HS-5 (cell line): ENCODE results near the gene UNC5A.

Experiments used
- DNase-seq: peaks from one replicate; pipeline ENCODE4 v3.0.0-alpha.2; 2012; ENCODE audit warnings: low read depth

The UNC5A gene

GRCh38 chr5:176810081-176810597 lies at the start of gene UNC5A:
Gene UNC5A, plus strand, starts transcription at chr5:176810559. Its CDS starts 192 bp downstream, at chr5:176810751.
- DNase-seq = no peak

- no peak for DNase-seq
These were observed 48.6 kb upstream of the UNC5A start for GRCh38 chr5:176761755-176762154.

GRCh38 chr5:176762489-176762888 lies 47.9 kb upstream of the UNC5A start:
- no peak for DNase-seq

- no peak for DNase-seq
These were observed 44.7 kb upstream of the UNC5A start for GRCh38 chr5:176765687-176766086.

DNA sequence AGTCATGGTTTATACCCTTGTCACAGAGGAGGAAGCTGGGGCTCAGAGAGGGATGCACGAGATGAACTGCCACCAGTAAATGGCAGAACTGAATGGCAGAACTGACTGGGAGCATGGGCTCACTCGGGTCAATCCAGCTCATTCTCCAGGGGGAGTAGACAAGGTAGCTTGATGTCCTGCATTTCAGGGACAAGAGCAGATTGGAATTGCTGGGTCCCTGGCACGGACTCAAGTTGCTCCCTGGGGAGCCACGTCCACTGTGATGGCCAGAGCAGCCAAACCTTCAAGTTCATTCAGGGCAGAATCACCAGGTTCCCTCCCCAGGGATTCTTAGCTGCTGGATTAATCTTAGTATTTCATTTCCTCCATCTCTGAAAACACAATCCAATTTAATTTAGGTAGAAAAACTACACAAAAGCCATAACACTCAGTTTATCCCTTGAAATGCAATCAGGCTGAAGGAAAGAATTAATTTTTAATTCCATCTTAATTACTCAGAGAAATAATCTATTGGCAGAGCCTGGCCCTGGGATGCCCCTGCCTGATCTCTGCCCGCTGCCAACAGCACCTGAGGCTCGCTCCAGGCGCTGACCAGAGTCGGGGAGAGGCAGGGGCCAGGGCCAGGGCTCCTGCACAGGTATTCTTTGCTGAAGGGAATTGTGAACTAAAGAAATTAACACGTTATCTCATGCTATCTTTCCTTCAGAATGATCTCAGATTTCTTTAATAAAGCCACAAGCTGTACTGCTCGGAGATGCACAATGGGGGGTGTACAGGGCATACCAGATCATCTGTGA lies 42.0 kb upstream of the UNC5A start:
- no peak for DNase-seq

- no peak for DNase-seq
These were observed 40.4 kb upstream of the UNC5A start for GRCh38 chr5:176769911-176770310.

DNA sequence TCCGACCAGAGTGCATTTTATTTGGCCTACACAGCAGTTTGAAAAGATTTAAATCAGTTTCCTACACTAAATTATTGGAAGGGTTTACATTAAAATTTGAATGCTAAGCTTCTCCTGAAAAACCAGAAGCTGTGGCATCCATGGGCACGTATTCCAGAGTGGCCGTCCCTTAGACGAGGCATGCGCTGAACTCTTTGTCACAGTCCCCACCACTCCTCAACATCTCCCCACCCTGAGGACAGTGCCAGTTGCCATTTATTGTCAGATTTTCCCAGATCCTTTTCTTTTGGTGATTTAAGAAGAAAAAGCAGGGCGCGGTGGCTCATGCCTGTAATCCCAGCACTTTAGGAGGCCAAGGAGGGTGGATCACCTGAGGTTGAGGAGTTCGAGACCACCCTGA lies 39.9 kb upstream of the UNC5A start:
- no peak for DNase-seq

GRCh38 chr5:176771102-176771845 lies 39.1 kb upstream of the UNC5A start:
- no peak for DNase-seq

DNA sequence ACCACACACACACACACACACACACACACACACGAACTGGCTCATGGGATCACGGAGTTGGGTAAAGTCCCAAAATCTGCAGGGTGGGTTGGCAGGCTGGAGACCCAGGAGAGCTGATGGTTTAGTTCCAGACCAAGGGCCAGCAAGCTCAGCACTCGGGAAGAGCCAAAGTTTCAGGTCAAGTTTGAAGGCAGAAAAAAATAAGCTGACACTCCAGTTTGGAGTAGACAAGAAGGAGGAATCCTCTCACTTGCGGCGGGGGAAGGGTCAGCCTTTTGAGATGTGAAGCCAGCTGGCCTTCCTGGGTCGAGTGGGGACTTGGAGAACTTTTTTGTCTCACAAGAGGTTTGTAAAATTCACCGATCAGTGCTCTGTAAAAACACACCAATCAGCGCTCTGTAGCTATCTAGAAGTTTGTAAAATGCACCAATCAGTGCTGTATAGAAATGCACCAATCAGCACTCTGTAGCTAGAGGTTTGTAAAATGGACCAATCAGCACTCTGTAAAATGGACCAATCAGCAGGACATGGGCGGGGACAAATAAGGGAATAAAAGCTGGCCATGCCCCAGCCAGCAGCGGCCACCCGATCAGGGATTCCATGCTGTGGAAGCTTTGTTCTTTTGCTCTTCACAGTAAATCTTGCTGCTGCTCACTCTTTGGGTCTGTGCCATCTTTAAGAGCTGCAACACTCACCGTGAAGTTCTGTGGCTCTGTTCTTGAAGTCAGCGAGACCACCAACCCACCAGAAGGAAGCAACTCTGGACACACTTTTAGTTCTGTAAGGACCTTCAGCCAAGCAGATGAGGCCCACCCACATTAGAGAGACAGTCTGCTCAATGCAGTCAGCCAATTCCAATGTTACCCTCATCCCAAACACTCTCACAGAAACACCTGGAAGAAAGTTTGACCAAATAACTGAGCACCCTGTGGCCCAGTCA lies 37.8 kb upstream of the UNC5A start:
- DNase-seq = no peak

- DNase-seq = no peak
These were observed 36.8 kb upstream of the UNC5A start for GRCh38 chr5:176773408-176774035.

DNA sequence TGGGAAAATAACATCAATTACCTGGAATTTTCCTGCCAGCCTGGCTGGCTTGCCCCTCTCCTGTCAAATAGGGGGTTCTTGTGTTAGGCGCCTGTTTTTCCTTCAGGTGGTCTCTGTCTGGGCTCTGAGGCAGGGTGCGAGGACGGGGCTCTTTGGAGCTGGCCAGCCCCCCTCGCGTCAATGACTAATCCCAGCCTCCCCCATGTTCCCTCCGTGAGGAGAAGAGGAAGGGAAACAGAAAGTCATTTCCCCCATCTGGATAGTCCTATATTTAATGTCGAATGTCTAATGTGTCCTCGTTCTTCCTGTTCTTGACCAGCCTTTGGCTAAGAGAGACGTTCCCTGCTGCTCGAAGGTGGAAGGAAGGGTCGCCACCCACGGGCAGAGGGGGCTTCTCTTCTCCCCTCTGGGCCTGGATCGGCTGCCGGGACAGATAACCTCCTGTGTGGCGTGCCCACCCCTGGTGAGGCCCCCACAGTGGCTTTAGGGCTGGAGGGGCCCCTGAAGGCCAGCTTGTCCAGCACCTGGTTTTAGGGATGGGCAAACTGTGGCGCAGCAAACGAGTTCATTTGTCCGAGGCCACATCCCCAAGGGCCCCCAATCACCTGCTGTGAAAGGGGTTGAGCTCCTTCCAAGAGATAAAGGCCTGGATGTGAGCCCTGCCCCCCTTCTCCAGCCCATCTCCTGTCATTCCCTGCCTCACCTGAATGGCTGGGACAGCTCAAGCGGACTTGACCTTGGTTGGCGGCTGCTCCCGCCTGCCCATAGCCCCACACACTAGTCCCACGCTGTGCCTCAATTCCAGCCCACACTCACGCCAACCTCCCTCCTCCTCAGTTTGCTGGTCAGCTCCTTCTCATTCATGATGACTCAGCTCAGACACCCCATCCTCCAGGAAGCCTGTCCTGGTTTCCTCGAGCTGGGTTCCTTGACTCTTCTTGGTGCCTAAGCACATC lies 35.9 kb upstream of the UNC5A start:
- DNase-seq = no peak

GRCh38 chr5:176775409-176775808 lies 35.0 kb upstream of the UNC5A start:
- DNase-seq = no peak

DNA sequence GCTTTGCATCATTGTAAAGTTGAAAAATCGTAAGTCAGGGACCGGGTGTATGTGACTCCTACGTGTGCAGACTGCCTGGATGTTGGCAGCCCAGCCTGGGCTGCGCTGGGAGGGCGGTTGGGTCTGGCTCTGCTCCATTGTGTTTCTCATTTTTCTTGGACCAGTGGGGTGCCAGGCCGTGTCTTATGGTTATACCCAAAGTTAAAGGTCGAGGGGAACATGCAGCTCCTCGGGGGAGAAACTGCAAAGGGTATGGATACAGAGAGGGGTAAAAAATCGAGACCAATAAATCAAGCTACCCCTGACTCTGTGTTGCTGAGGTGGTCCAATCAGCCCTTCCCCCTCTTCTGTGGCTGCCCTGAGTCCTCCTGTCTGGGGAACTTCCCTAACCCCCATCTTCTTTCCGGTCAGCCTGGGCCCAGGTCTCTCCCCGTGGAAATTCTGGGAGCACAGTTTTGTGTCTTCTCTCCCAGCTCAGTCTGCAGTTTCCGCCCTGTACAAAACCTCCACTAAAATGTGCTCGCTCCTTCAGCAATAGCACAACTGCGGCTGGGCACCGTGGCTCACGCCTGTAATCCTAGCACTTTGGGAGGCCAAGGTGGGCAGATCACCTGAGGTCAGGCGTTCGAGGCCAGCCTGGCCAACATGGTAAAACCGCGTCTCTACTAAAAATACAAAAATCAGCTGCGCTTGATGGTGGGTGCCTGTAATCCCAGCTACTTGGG lies 34.1 kb upstream of the UNC5A start:
- DNase-seq = no peak

- DNase-seq = no peak
These were observed 33.4 kb upstream of the UNC5A start for GRCh38 chr5:176776916-176777315.

DNA sequence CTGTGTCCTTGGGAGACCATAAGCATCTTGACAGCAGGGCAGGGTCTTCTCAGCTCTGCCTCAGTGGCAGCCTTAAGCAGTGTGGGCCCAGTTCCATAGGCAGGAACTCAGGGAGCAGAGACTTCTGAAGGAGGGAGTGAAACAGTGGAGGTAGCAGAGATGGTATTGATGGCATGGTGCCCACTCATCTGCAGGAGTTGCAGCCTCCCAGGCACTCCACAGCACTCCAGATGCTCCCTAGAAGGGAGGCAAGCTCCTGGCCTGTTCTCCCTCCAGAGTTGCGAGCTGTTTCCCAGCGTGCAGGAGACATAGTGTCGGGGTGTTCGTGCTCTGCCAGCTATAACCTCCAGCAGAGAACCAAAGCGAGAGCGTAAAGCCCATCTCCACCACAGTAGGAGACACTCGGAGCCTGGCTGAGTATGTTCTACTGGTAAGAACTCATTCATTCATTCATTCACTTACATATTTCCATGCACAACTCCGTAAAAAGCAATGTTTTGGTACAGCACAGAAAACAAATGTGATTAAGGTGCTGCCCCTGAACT lies 31.4 kb upstream of the UNC5A start:
- DNase-seq = no peak

DNA sequence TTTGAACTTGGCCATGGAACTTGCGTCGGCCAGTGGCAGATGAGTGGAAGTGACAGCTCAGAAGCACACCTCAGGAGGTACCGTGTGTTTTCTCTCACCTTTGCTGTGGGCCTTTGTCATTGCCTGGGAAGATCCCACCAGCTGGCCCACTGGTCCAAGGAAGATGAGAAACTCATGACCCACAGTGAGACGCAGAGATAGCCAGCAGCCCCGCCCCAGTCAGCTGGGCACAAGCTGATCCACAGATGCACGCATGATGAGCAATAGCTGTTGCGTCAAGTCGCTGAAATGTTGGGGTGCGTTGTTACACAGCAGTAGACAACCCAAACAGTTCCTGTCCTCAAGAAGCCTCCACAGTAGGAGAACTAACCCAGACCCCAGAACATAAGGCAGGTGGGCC lies 30.8 kb upstream of the UNC5A start:
- DNase-seq = no peak

DNA sequence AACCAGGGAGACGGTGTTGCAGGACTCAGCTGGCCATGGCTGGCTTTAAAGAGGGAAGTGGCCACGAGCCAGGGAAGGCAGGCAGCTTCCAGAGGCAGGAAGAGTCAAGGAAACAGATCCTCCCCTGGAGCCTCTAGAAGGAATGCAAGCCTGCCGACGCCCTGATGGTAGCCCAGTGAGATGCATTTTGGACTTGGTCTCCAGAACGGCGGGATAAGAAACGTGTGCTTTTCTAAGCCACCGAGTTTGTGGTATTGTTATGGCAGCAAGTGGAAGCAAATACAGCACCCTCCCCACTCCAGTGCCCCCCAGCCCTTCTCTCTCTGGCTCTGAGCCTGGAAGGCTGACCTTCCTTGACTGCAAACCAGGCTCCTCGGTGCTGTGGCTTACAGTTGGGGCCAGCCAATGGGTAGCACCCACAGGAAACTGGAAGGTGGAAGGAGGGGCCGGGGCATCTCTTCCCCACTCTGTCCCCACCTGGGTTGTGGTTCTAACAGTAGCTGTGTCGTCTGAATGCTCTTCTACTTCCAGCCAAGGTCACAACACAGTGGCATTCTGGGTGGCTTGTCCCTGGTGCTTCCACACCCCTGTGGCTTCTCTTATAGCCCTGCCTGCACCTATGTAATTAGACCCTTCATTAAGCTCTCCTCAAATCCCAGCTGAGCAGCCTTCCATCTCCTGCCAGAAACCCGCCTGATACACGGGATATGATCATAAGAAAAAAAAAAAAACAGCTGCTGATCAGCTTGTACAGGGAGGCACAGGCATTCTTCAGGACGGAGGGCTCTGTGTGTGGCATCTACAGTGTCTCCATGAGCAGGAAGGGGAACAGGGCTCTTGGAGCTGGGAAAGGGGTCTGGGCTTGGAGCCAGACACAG lies 29.9 kb upstream of the UNC5A start:
- no peak for DNase-seq

- DNase-seq = no peak
These were observed 29.3 kb upstream of the UNC5A start for GRCh38 chr5:176781054-176781375.
